GM12864 (cell line): ENCODE data around the gene ONECUT1.

ENCODE experiments used
- DNase-seq: peaks from one replicate; pipeline ENCODE4 v3.0.0-alpha.2; 2011; ENCODE audit warnings: low read depth
- H3K4me3 ChIP-seq: 2 replicates; pipeline ENCODE4 v1.5.1; 2011; ENCODE audit warnings: mild to moderate bottlenecking, low read depth, low read length, control low read depth
- CTCF ChIP-seq: IDR thresholded peaks from 2 replicates; pipeline ENCODE4 v1.5.1; 2011; ENCODE audit warnings: low read depth, mild to moderate bottlenecking, moderate library complexity, low read length, control low read depth, inconsistent platforms; ENCODE audit errors: missing control alignments

ONECUT1 gene

GRCh38 chr15:52718551-52718950 lies 71.6 kb downstream of the ONECUT1 start:
- DNase-seq, result no peak
- no peak for TF ChIP-seq CTCF
- H3K4me3 ChIP-seq, result no peak overlapping the region

GRCh38 chr15:52717924-52718323 lies 72.2 kb downstream of the ONECUT1 start:
- no peak overlapping the region for H3K4me3 ChIP-seq
- DNase-seq, result no peak
- no peak for TF ChIP-seq CTCF

- TF ChIP-seq CTCF, result no peak
- DNase-seq, result no peak
- H3K4me3 ChIP-seq, result no peak overlapping the region
These were observed 72.7 kb downstream of the ONECUT1 start for GRCh38 chr15:52717481-52717880.

- TF ChIP-seq CTCF, result no peak
- H3K4me3 ChIP-seq, result no peak overlapping the region
- DNase-seq, result no peak
These were observed 73.6 kb downstream of the ONECUT1 start for GRCh38 chr15:52716536-52716935.

- no peak overlapping the region for H3K4me3 ChIP-seq
- TF ChIP-seq CTCF, result no peak
- no peak for DNase-seq
These were observed 74.7 kb downstream of the ONECUT1 start for GRCh38 chr15:52715411-52715810.

- no peak overlapping the region for H3K4me3 ChIP-seq
- DNase-seq, result no peak
- no peak for TF ChIP-seq CTCF
These were observed 75.2 kb downstream of the ONECUT1 start for GRCh38 chr15:52714968-52715367.

- DNase-seq, result no peak
- no peak for TF ChIP-seq CTCF
- no peak overlapping the region for H3K4me3 ChIP-seq
These were observed 79.3 kb downstream of the ONECUT1 start for GRCh38 chr15:52710708-52711389.
